Stimulated activated CD4-positive, alpha-beta T cell treated with anti-CD3 and anti-CD28 coated beads, TNF-alpha, amount 100 ng/mL, for 48 hours (primary cell): Measurements from ENCODE around the gene S100A11.

Source experiments
- DNase-seq, 3 donors: peaks; one replicate each; pipeline ENCODE4 v3.0.0-alpha.2; 2020; ENCODE audit warnings: low read depth in 3 of 3

The S100A11 gene

GRCh38 chr1:152001631-152002584 is 34.9 kb downstream of the S100A11 start:
- peak in 2 of 3 donors; percentile 56 to 61 for DNase-seq

- no peak for DNase-seq
Observed at GRCh38 chr1:152000964-152001630, 35.7 kb downstream of the S100A11 start.

- DNase-seq = no peak
Observed at GRCh38 chr1:151998611-151999362, 38.0 kb downstream of the S100A11 start.

- no peak for DNase-seq
Observed at GRCh38 chr1:151997284-151997570, 39.6 kb downstream of the S100A11 start.

- DNase-seq = no peak
Observed at GRCh38 chr1:151995774-151996173, 41.0 kb downstream of the S100A11 start.

GRCh38 chr1:151994956-151995355 is 41.8 kb downstream of the S100A11 start:
- no peak for DNase-seq

GRCh38 chr1:151993734-151994496 is 42.9 kb downstream of the S100A11 start, which contains the start of gene S100A10:
S100A10 (minus strand) TSS chr1:151993859; CDS start chr1:151986230, 7,629 bp downstream.
- peak in 2 of 3 donors; percentile 33 to 71 for DNase-seq

- peak in 1 of 3 donors; percentile 34 for DNase-seq
Observed at GRCh38 chr1:151993084-151993733, 43.6 kb downstream of the S100A11 start.

- no peak for DNase-seq
Observed at GRCh38 chr1:151992303-151993083, 44.3 kb downstream of the S100A11 start.

- no peak for DNase-seq
Observed at GRCh38 chr1:151991663-151992302, 45.0 kb downstream of the S100A11 start.

GRCh38 chr1:151990856-151991198 is 46.0 kb downstream of the S100A11 start:
- DNase-seq = no peak

- DNase-seq = no peak
Observed at GRCh38 chr1:151990058-151990855, 46.5 kb downstream of the S100A11 start.

- DNase-seq = no peak
Observed at GRCh38 chr1:151989211-151989862, 47.5 kb downstream of the S100A11 start.

- DNase-seq = no peak
Observed at GRCh38 chr1:151988405-151988923, 48.3 kb downstream of the S100A11 start.

- no peak for DNase-seq
Observed at GRCh38 chr1:151986501-151987190, 50.2 kb downstream of the S100A11 start.

- DNase-seq = no peak
Observed at GRCh38 chr1:151985768-151986167, 51.0 kb downstream of the S100A11 start.

- no peak for DNase-seq
Observed at GRCh38 chr1:151985270-151985669, 51.5 kb downstream of the S100A11 start.
